HG02571 (cell line): ENCODE measurements around the gene PROK2.

ENCODE experiments used
- ATAC-seq: cut with Tn5 transposase; IDR thresholded peaks from one replicate; pipeline ENCODE4 v1.9.1; 2021; ENCODE audit warnings: mild to moderate bottlenecking, moderate library complexity; ENCODE audit not compliant: unreplicated experiment

The PROK2 gene

GRCh38 chr3:71751602-71752001 lies 33.3 kb downstream of the PROK2 start:
- no peak for ATAC-seq

GRCh38 chr3:71744738-71745137 lies 40.2 kb downstream of the PROK2 start:
- no peak for ATAC-seq

GRCh38 chr3:71742621-71743020 lies 42.3 kb downstream of the PROK2 start:
- no peak for ATAC-seq

- ATAC-seq = no peak
These were observed 50.1 kb downstream of the PROK2 start for GRCh38 chr3:71734881-71735280.

GRCh38 chr3:71733319-71733718 lies 51.6 kb downstream of the PROK2 start:
- ATAC-seq = no peak

- no peak for ATAC-seq
These were observed 52.3 kb downstream of the PROK2 start for GRCh38 chr3:71732637-71733036.

GRCh38 chr3:71728632-71729342 lies 56.2 kb downstream of the PROK2 start:
- no peak for ATAC-seq

- no peak for ATAC-seq
These were observed 58.8 kb downstream of the PROK2 start for GRCh38 chr3:71726146-71726545.

- peak; percentile 62 for ATAC-seq
These were observed 59.5 kb downstream of the PROK2 start, which contains the start of gene EIF4E3 for GRCh38 chr3:71725271-71725991. EIF4E3 (minus strand) TSS chr3:71725402; CDS start chr3:71725367, 35 bp downstream.

- peak; percentile 51 for ATAC-seq
These were observed 60.2 kb downstream of the PROK2 start for GRCh38 chr3:71724584-71725270.

GRCh38 chr3:71724171-71724453 lies 60.8 kb downstream of the PROK2 start:
- no peak for ATAC-seq

GRCh38 chr3:71723452-71724170 lies 61.3 kb downstream of the PROK2 start:
- no peak for ATAC-seq

GRCh38 chr3:71722693-71723092 lies 62.3 kb downstream of the PROK2 start:
- no peak for ATAC-seq
